Prostate gland (tissue), 2 donors: ENCODE measurements around the gene BZW2. TPM values are rescaled to one million over a fixed set of nuclear protein-coding genes. Genes with fewer than 3 reads are reported as not detected.

Source experiments
- DNase-seq: peaks from one replicate; pipeline ENCODE4 v3.0.0-alpha.2; 2019; ENCODE audit warnings: low spot score
- H3K27ac ChIP-seq, 2 donors: fragments of 200-600 bp; sonication (generic); 2 replicates each; pipeline ENCODE4 v1.5.1; 2017 to 2019
- H3K27me3 ChIP-seq: fragments of 200-600 bp; sonication (generic); replicated peaks from 2 replicates; pipeline ENCODE4 v1.5.1; 2019; ENCODE audit not compliant: insufficient read depth
- H3K36me3 ChIP-seq, 2 donors: fragments of 200-600 bp; sonication (generic); 1 replicate in 1 of 2; 2 replicates in 1 of 2; pipeline versions ENCODE4 v1.5.1 to v1.8.1; 2017 to 2019
- H3K4me1 ChIP-seq: fragments of 200-600 bp; sonication (generic); replicated peaks from 2 replicates; pipeline ENCODE4 v1.5.1; 2019
- H3K4me3 ChIP-seq, 2 donors: fragments of 200-600 bp; sonication (generic); 2 replicates each; pipeline ENCODE4 v1.5.1; 2017 to 2019
- H3K9me3 ChIP-seq: fragments of 200-600 bp; sonication (generic); 2 replicates; pipeline ENCODE4 v1.5.1; 2017
- POLR2A ChIP-seq: fragments of 450-650 bp; IDR thresholded peaks from one replicate; pipeline ENCODE4 v1.6.1; 2016; ENCODE audit warnings: antibody characterized with exemption, mild to moderate bottlenecking
- POLR2AphosphoS5 ChIP-seq: sonication (generic); formaldehyde crosslinking; IDR thresholded peaks from one replicate; pipeline ENCODE4 v1.6.1; 2017; ENCODE audit warnings: antibody characterized with exemption
- WGBS: methylation state at CpG from one replicate; pipeline ENCODE4 v1.1.5; 2018; 5-methylcytosine and 5-hydroxymethylcytosine counted together
- intact Hi-C: fragments of 100-400 bp; cut with DNase I; formaldehyde crosslinking; loops from one replicate; pipeline ENCODE4 v1.14.2; 2022
- total RNA-seq, 2 donors: library from RNA; depleted of rRNA; stranded (reverse); fragments of >200 nt; gene quantifications; one replicate each; pipeline ENCODE4 v1.1.0, GENCODE V29; 2016
- TF ChIP-seq, protein P1 (sequence below), 4 experiments: fragments of 200-600 bp in 2 of 4; fragments of 450-650 bp in 2 of 4; sonication (generic) in 2 of 4; IDR thresholded peaks; 1 replicate in 3 of 4; 2 replicates in 1 of 4; pipeline ENCODE4 v1.5.1; 2016 to 2019; ENCODE audit warnings: antibody characterized with exemption in 4 of 4, mild to moderate bottlenecking in 2 of 4, moderate library complexity in 2 of 4

The BZW2 gene
- total RNA-seq, 2 donors from 2014 or later: 31.0 to 33.5 TPM

DNA sequence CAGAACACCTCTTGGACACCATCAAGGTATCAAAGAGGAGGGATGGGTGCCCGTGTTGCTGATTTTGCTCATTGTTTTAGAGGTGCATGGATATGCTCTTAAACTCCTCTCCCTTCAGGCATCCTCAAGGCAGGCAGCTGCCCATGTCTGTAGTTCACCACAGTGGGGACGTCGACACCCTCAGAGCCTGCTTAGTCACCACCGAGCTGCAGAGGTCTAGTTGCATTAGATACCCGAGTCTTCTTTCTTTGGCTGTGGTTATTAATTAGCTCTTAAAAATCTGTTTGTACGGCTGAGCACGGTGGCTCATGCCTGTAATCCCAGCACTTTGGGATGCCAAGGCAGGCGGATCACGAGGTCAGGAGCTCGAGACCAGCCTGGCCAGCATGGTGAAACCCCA, 82.8 kb downstream of the BZW2 start:
- H3K36me3 ChIP-seq: no peaks in the 10 kb centered on the region
- no peaks in the 10 kb centered on the region for H3K9me3 ChIP-seq
- no peaks in the 10 kb centered on the region for H3K27me3 ChIP-seq
- no peak overlapping the region for H3K27ac ChIP-seq
- no peak overlapping the region for H3K4me3 ChIP-seq
- 76% methylated on average over 10 of the region's 10 CpGs for WGBS
- intact Hi-C loops: no loop called here
- no peaks in the 10 kb centered on the region for H3K4me1 ChIP-seq
- TF ChIP-seq POLR2AphosphoS5: no peak
- TF ChIP-seq, protein P1, sequence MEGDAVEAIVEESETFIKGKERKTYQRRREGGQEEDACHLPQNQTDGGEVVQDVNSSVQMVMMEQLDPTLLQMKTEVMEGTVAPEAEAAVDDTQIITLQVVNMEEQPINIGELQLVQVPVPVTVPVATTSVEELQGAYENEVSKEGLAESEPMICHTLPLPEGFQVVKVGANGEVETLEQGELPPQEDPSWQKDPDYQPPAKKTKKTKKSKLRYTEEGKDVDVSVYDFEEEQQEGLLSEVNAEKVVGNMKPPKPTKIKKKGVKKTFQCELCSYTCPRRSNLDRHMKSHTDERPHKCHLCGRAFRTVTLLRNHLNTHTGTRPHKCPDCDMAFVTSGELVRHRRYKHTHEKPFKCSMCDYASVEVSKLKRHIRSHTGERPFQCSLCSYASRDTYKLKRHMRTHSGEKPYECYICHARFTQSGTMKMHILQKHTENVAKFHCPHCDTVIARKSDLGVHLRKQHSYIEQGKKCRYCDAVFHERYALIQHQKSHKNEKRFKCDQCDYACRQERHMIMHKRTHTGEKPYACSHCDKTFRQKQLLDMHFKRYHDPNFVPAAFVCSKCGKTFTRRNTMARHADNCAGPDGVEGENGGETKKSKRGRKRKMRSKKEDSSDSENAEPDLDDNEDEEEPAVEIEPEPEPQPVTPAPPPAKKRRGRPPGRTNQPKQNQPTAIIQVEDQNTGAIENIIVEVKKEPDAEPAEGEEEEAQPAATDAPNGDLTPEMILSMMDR (IDR thresholded peaks at IDR 0.05): no peak
- TF ChIP-seq POLR2A: no peak
- no peak for DNase-seq

GRCh38 chr7:16729541-16729940, 83.6 kb downstream of the BZW2 start:
- TF ChIP-seq, protein P1 (IDR thresholded peaks at IDR 0.05): no peak
- TF ChIP-seq POLR2A: no peak
- no peak for TF ChIP-seq POLR2AphosphoS5
- Histone ChIP-seq H3K27ac (no peak overlapping the region), H3K4me1 (no peaks in the 10 kb centered on the region), H3K4me3 (no peak overlapping the region), H3K9me3 (no peaks in the 10 kb centered on the region), H3K36me3 (no peaks in the 10 kb centered on the region), H3K27me3 (no peaks in the 10 kb centered on the region)
- 73% methylated on average over 2 of the region's 2 CpGs for WGBS
- intact Hi-C loops: no loop called here
- no peak for DNase-seq

DNA sequence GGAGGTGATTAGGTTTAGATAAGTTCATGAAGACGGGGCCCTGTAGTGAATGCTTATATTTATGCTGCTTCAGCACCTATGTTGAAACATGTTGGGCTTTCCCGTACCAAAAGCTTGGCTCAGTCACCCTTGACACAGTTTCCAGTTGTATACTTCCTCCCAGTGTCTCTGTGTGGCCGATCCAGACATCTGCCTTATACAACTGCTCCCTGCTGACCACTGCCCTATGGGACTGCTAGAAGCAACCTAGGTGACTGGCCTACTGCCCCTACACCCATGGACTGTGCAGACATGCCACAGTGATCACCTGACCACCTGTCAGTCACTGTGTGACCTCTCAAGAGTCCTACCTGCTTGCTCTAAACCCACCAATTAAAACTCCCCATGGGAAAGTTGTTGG, 85.0 kb downstream of the BZW2 start:
- H3K27me3 ChIP-seq: no peaks in the 10 kb centered on the region
- intact Hi-C loops: no loop called here
- 95% methylated on average over 3 of the region's 3 CpGs for WGBS
- no peak for DNase-seq
- H3K27ac ChIP-seq: no peak overlapping the region
- H3K36me3 ChIP-seq: no peaks in the 10 kb centered on the region
- no peaks in the 10 kb centered on the region for H3K4me1 ChIP-seq
- H3K9me3 ChIP-seq: no peaks in the 10 kb centered on the region
- no peak for TF ChIP-seq POLR2A
- no peak for TF ChIP-seq POLR2AphosphoS5
- TF ChIP-seq, protein P1 (IDR thresholded peaks at IDR 0.05): no peak
- H3K4me3 ChIP-seq: no peak overlapping the region

- no peak for TF ChIP-seq POLR2AphosphoS5
- TF ChIP-seq, protein P1 (IDR thresholded peaks at IDR 0.05): no peak
- no peak for TF ChIP-seq POLR2A
- WGBS: 97% methylated on average over 4 of the region's 4 CpGs
- DNase-seq: no peak
- no peaks in the 10 kb centered on the region for H3K9me3 ChIP-seq
- no peaks in the 10 kb centered on the region for H3K4me1 ChIP-seq
- H3K27ac ChIP-seq: no peak overlapping the region
- H3K4me3 ChIP-seq: no peak overlapping the region
- no peaks in the 10 kb centered on the region for H3K36me3 ChIP-seq
- intact Hi-C loops: no loop called here
- H3K27me3 ChIP-seq: no peaks in the 10 kb centered on the region
Measured at GRCh38 chr7:16732828-16733227, 86.8 kb downstream of the BZW2 start.

- TF ChIP-seq POLR2AphosphoS5 (no peak), POLR2A (no peak)
- TF ChIP-seq, protein P1 (IDR thresholded peaks at IDR 0.05): no peak
- Histone ChIP-seq H3K4me3 (no peak overlapping the region), H3K27ac (no peak overlapping the region), H3K9me3 (no peaks in the 10 kb centered on the region), H3K36me3 (no peaks in the 10 kb centered on the region), H3K27me3 (no peaks in the 10 kb centered on the region), H3K4me1 (no peaks in the 10 kb centered on the region)
- DNase-seq: no peak
- intact Hi-C loops: no loop called here
- WGBS: 90% methylated on average over 7 of the region's 7 CpGs
Measured at GRCh38 chr7:16734148-16734726, 88.3 kb downstream of the BZW2 start.
